Upper lobe of left lung (tissue), 4 donors: ENCODE results near the gene C11orf52.

Source experiments
- CTCF ChIP-seq, 6 experiments: fragments of 450-650 bp in 4 of 6; fragments of 200-600 bp in 2 of 6; sonication (generic) in 2 of 6; IDR thresholded peaks; one replicate each; pipeline ENCODE4 v1.5.1; 2016 to 2019; ENCODE audit warnings: antibody characterized with exemption in 6 of 6
- EP300 ChIP-seq, 4 donors: sonication (generic); formaldehyde crosslinking; IDR thresholded peaks; one replicate each; pipeline ENCODE4 v1.5.1; 2017; ENCODE audit warnings: antibody characterized with exemption in 4 of 4, control low read depth in 2 of 4
- POLR2A ChIP-seq, 4 donors: fragments of 450-650 bp; IDR thresholded peaks; one replicate each; pipeline ENCODE4 v1.5.1; 2016 to 2017; ENCODE audit warnings: antibody characterized with exemption in 4 of 4, mild to moderate bottlenecking in 2 of 4

- no peak for TF ChIP-seq POLR2A (IDR thresholded peaks at IDR 0.05)
- TF ChIP-seq EP300 (IDR thresholded peaks at IDR 0.05): no peak
- TF ChIP-seq CTCF (IDR thresholded peaks at IDR 0.05): no peak
Observed at GRCh38 chr11:111916768-111917167, 1.9 kb upstream of the C11orf52 start.
